ENCODE results near the gene TBC1D22A. TPM values are rescaled to one million over a fixed set of nuclear protein-coding genes. Genes with fewer than 3 reads are reported as not detected.

TBC1D22A gene
- polyA plus RNA-seq, 1 donor from 2014 or later, result 9.3 TPM

GRCh38 chr22:47119181-47119580 lies 356.7 kb downstream of the TBC1D22A start:
- Histone ChIP-seq H3K27ac (ENCODE audit: low read length) (no peak overlapping the region), H3F3A (ENCODE audit: insufficient read depth, low read length, poor library complexity, severe bottlenecking) (no peaks in the 10 kb centered on the region), H3K4me2 (ENCODE audit: low read length) (no peak overlapping the region), H3K9me3 (ENCODE audit: low read length) (no peaks in the 10 kb centered on the region), H3K36me3 (ENCODE audit: insufficient read depth, low read length) (no peaks in the 10 kb centered on the region), H2AFZ (ENCODE audit: low read depth, low read length) (no peak overlapping the region), H3K9ac (ENCODE audit: low read length) (no peak overlapping the region), H3K4me3 (ENCODE audit: low read length) (no peak overlapping the region), H3K27me3 (ENCODE audit: insufficient read depth, low read depth, low read length) (no peaks in the 10 kb centered on the region), H4K20me1 (ENCODE audit: insufficient read depth) (no peaks in the 10 kb centered on the region), H3K9me2 (ENCODE audit: insufficient read depth, low read length) (no peaks in the 10 kb centered on the region), H3K79me2 (replicated peaks; ENCODE audit: insufficient read depth, low read length) (no peaks in the 10 kb centered on the region)
- TF ChIP-seq MXI1 (conservative IDR thresholded peaks at IDR 0.05; ENCODE audit: poor library complexity, severe bottlenecking) (no peak), EP300 (conservative IDR thresholded peaks at IDR 0.05; ENCODE audit: poor library complexity, severe bottlenecking) (no peak), TAF1 (IDR thresholded peaks at IDR 0.05; ENCODE audit: low read depth) (no peak), CTCF (IDR thresholded peaks at IDR 0.05; ENCODE audit: poor library complexity, severe bottlenecking) (no peak), RAD21 (conservative IDR thresholded peaks at IDR 0.05) (no peak), EZH2 (IDR thresholded peaks at IDR 0.05; ENCODE audit: borderline replicate concordance, insufficient read depth, low read length, poor library complexity, severe bottlenecking) (no peak), SMC3 (conservative IDR thresholded peaks at IDR 0.05; ENCODE audit: poor library complexity) (no peak), POLR2AphosphoS5 (IDR thresholded peaks at IDR 0.05) (no peak), REST (IDR thresholded peaks at IDR 0.05; ENCODE audit: borderline replicate concordance) (no peak)

DNA sequence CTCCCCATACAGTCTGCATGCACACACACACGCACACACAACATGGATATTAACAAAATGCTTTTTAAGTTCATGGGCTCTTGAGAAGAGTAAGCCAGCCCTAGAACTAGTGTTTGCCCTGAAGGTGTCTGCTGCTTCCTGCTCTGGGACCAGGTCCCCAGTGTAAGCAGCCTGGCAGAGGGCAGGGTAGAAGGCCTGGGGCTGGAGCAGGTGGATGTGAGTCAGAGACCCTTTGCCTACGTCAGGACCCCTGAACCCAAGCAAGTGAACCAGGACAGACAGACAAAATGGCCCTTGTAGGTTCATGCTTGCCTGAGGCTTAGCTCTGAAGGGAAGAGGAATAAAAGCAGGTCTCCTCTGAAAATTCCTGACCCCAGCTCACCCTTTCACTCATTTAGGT lies 357.9 kb downstream of the TBC1D22A start:
- H3K4me3 ChIP-seq (ENCODE audit: low read length), result no peak overlapping the region
- H2AFZ ChIP-seq (ENCODE audit: low read depth, low read length), result no peak overlapping the region
- H3K79me2 ChIP-seq (replicated peaks; ENCODE audit: insufficient read depth, low read length), result no peaks in the 10 kb centered on the region
- H3K9me2 ChIP-seq (ENCODE audit: insufficient read depth, low read length), result no peaks in the 10 kb centered on the region
- H3K36me3 ChIP-seq (ENCODE audit: insufficient read depth, low read length), result no peaks in the 10 kb centered on the region
- H4K20me1 ChIP-seq (ENCODE audit: insufficient read depth), result no peaks in the 10 kb centered on the region
- no peaks in the 10 kb centered on the region for H3K27me3 ChIP-seq (ENCODE audit: insufficient read depth, low read depth, low read length)
- no peak overlapping the region for H3K27ac ChIP-seq (ENCODE audit: low read length)
- H3K9ac ChIP-seq (ENCODE audit: low read length), result no peak overlapping the region
- no peaks in the 10 kb centered on the region for H3K9me3 ChIP-seq (ENCODE audit: low read length)
- TF ChIP-seq EP300 (conservative IDR thresholded peaks at IDR 0.05; ENCODE audit: poor library complexity, severe bottlenecking), result no peak
- no peak for TF ChIP-seq REST (IDR thresholded peaks at IDR 0.05; ENCODE audit: borderline replicate concordance)
- TF ChIP-seq EZH2 (IDR thresholded peaks at IDR 0.05; ENCODE audit: borderline replicate concordance, insufficient read depth, low read length, poor library complexity, severe bottlenecking), result no peak
- TF ChIP-seq RAD21 (conservative IDR thresholded peaks at IDR 0.05), result no peak
- no peak for TF ChIP-seq TAF1 (IDR thresholded peaks at IDR 0.05; ENCODE audit: low read depth)
- no peak for TF ChIP-seq POLR2AphosphoS5 (IDR thresholded peaks at IDR 0.05)
- TF ChIP-seq SMC3 (conservative IDR thresholded peaks at IDR 0.05; ENCODE audit: poor library complexity), result no peak
- TF ChIP-seq MXI1 (conservative IDR thresholded peaks at IDR 0.05; ENCODE audit: poor library complexity, severe bottlenecking), result no peak
- no peak for TF ChIP-seq CTCF (IDR thresholded peaks at IDR 0.05; ENCODE audit: poor library complexity, severe bottlenecking)
- H3F3A ChIP-seq (ENCODE audit: insufficient read depth, low read length, poor library complexity, severe bottlenecking), result no peaks in the 10 kb centered on the region
- H3K4me2 ChIP-seq (ENCODE audit: low read length), result no peak overlapping the region
